Stimulated activated CD4-positive, alpha-beta T cell treated with anti-CD3 and anti-CD28 coated beads, TNF-alpha, amount 100 ng/mL, for 4 hours (primary cell): ENCODE measurements around the gene ODC1.
"Not testable (repeated sequence)": the region's sequence is repeated elsewhere in the genome, so short reads cannot be mapped to it uniquely, and the experiment has no call there.

ENCODE experiments used
- DNase-seq, 3 experiments: peaks; one replicate each; pipeline ENCODE4 v3.0.0-alpha.2; 2020; ENCODE audit warnings: low read depth in 3 of 3

ODC1 gene

DNA sequence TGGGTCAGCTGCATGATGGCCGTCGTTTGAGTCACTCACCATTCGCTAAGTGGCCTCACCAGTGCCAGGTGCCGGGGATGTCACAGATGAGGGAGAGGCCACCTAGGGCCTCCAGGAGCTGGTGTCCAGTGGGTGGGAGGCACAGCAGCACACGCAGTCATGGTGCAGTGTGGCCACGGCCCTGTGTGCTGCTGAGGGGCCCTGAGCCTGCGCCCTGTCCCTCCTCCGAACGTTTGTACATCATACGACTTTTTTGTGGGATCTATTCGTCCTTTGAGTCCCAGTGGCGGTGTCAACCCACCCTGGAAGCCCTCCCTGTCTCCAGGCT, 30.1 kb upstream of the ODC1 start:
- DNase-seq = no peak

- DNase-seq = no peak
Measured at GRCh38 chr2:10477443-10478297, 29.5 kb upstream of the ODC1 start.

- DNase-seq = no peak
Measured at GRCh38 chr2:10476723-10477442, 28.8 kb upstream of the ODC1 start.

DNA sequence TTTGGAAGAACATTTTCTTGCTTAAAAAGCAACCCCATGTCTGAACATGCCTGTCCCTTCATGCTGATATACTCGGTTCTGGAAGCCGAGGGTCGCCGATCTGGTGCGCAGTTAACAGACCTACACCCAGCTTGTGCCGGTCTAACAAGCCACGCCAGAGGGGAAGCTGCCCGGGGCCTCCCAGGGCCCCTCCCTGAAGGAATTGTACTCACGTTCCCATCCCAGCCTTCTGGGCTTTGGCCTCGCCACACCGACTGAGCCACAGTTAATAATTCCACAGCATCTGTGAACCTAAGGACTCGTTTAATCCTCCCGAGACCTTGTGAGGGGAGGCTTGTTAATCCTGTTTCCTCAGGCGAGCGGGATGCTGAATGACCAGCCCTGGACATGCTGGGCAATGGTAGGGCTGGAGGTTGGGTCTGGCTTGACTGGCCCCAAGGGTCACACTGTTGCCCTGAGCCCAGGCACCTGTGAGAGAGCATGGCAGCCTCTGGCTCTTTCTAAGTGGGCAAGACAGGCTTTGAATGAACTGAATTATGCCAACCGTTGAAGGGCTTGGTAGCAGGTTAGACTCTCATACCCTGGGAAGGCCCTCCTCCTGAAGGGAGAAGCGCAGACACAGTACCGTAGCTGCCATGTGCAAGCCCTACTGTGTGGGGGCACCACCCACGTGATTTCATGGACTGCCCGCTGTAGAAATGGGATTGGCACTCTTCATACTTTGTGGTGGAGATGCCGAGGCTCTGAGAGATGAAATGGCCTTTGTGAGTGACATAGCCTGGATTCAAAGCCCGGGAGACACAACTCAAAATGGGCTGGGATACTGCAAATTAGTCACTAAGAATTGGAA, 27.9 kb upstream of the ODC1 start:
- no peak for DNase-seq

DNA sequence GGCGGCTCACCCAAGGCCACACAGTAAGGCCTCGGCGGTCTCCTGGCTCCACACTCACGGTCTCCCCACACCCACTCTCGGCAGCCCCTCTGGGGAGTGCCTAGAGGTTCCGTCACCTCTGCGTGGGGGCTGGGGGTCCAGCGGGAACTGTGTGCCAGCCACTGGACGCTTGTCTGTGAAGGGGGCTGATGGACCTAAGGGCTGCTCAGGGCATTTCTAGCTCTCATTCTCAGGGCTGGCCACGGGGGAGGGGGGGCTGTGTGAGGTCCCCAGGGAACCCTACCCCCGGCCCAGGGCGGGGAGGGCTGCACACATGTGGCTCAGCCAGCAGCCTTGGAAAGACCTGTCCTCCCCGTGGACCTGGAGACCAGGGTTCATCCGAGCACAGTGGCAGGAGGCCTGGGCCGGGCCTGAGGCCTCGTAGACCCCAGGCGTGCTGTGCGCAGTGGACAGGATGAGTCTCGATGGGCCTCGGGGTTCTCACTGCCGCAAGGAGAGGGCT, 27.1 kb upstream of the ODC1 start:
- no peak for DNase-seq

DNA sequence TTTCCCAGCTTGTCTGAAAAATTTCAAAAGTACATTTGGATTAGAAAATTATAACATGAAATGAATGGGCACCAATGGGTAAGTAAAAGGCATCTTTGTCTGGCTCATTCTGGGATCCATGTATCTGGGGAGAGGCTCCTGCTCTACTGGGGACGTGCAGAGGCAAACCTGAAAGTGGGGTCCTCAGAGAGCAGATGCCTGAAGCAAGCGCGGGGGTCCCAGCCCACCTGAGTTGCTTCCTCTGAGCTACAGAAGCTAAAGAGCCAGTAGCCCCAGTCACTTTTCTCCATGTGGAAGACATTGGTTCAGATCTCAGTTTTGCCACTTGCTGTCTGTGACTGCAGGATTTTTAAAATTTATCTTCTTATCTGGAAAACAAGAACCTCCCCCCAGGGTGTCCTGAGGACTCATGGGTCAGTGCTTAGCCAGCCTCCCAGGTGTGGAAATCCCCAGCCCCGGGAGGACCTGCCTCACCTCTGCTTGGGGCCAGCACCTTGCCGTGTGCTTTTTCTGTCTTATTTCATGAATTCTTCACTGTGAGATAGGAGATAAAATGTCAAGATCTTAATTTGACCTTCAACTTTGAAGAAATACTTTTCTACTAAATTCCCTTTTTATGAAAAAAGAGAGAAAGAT, 25.1 kb upstream of the ODC1 start:
- DNase-seq = no peak

GRCh38 chr2:10471955-10472354, 23.8 kb upstream of the ODC1 start:
- DNase-seq = no peak

DNA sequence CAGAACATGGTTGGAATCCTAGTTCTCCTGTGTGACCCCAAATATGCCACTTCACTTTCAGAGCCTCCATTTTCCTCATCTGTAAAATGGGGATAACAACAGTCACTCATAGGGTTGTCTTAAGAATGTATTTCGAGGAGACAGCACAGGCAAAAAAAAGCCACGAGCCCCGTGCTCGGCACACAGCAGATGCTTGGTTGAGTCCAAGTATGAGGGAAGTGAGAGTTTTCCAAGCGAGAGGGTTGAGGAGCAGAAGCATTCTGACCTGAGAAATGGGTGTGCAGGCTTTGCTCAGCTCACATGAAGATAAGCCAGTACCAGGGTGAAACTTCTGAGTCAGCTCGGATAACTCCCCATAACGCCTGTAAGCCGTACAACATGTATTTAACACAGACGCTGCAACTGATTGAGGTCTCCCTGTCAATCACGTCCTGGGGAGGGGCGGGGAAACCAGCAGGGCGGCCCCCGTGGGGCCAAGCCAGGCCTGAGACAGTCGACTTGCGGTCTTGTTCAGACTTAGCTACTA, 23.0 kb upstream of the ODC1 start:
- DNase-seq = no peak

GRCh38 chr2:10469955-10470608, 22.0 kb upstream of the ODC1 start:
- DNase-seq = no peak

GRCh38 chr2:10469301-10469700, 21.2 kb upstream of the ODC1 start:
- no peak for DNase-seq

- DNase-seq = no peak
Measured at GRCh38 chr2:10467401-10467800, 19.3 kb upstream of the ODC1 start.

- no peak for DNase-seq
Measured at GRCh38 chr2:10466801-10467200, 18.7 kb upstream of the ODC1 start.

- no peak for DNase-seq
Measured at GRCh38 chr2:10465910-10466309, 17.8 kb upstream of the ODC1 start.

DNA sequence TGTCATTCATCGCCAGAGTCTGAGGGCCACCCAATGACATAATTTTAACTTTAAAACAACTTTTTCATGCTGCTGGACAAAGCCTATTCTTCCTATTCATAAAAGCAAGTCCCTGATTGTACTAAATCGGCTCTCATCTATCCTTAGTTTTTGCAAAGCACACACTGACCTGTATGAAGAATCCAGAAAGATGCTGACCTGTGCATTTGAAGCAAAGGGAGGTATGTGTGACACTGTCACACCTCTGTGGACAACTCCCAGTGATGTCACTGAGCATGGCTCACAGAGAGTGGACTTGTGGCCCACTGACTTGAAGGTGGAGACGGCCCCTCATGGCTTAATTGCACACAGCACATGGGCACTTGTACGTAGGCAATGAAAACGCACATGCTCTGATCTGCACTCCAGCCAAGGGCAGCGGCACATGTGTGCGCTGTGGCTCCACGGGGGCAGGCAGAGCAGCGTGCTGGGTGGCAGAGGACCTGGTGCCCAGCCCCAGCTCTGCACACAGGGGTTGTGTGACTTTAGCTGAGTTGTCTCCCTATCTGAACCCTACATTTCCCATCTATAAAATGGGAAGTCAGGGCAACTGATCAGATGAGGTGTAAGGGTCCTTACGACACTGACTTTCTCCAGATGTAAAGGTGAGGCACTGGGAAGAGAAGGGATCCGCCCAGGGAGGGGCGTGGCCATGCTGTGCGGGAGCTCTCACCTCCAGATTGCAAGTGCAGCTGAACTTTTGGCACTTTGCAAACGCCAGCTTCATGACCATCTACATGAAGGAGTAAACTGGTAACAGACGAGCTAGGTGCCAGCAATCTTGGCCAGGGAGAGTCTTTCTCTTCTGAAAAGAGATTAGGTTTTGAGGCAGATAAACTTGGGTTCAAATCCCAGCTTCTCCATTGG, 14.3 kb upstream of the ODC1 start:
- no peak for DNase-seq

GRCh38 chr2:10460366-10460796, 12.3 kb upstream of the ODC1 start:
- DNase-seq = no peak

DNA sequence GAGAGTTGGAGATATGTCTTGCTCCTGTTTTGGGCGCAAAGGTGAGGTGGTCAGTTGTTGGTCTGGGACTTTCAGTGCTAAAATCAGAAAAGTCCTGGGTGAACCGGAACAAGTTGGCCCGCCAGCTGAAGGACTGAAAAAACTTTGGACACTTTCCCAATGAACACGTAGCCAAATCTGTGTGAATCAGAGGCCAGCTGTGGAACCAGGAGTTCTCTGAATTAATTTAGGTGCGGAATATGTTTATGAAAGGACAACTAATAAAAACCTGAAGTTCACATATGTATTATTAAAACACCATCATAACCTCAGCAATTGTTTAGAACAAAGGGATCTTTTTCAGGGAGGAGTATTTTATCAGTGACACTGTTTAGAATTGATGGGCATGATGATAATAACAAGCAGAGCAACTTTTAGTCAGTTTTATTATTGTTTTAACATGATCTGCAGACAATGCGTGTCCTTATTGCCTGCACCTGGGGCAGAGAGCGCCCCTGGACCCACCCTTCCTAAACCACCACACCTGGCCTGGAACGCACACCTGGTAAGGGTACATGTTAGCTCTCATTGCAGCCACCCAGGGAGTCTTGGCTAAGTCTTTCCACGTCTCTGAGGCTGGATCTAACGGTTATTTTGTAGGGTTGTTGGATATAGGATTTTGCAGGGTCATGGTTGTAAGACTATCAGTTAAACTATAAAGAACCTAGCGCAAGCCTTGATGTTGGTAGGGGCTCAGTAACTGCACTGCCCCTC, 9.9 kb upstream of the ODC1 start:
- DNase-seq = no peak

- DNase-seq = not testable (repeated sequence)
Measured at GRCh38 chr2:10457195-10457594, 9.1 kb upstream of the ODC1 start.

GRCh38 chr2:10454505-10454904, 6.4 kb upstream of the ODC1 start:
- no peak for DNase-seq

GRCh38 chr2:10453905-10454298, 5.8 kb upstream of the ODC1 start:
- no peak for DNase-seq
